HUDEP-2 (cell line): ENCODE results near the gene CHRM3.
"Not testable (repeated sequence)": the region's sequence is repeated elsewhere in the genome, so short reads cannot be mapped to it uniquely, and the experiment has no call there.

Experiments
- DNase-seq, 76 experiments: peaks; one replicate each; lab custom pipeline; 2025; ENCODE audit not compliant: unreplicated experiment in 76 of 76; lab: John Stamatoyannopoulos, UW

CHRM3 gene

DNA sequence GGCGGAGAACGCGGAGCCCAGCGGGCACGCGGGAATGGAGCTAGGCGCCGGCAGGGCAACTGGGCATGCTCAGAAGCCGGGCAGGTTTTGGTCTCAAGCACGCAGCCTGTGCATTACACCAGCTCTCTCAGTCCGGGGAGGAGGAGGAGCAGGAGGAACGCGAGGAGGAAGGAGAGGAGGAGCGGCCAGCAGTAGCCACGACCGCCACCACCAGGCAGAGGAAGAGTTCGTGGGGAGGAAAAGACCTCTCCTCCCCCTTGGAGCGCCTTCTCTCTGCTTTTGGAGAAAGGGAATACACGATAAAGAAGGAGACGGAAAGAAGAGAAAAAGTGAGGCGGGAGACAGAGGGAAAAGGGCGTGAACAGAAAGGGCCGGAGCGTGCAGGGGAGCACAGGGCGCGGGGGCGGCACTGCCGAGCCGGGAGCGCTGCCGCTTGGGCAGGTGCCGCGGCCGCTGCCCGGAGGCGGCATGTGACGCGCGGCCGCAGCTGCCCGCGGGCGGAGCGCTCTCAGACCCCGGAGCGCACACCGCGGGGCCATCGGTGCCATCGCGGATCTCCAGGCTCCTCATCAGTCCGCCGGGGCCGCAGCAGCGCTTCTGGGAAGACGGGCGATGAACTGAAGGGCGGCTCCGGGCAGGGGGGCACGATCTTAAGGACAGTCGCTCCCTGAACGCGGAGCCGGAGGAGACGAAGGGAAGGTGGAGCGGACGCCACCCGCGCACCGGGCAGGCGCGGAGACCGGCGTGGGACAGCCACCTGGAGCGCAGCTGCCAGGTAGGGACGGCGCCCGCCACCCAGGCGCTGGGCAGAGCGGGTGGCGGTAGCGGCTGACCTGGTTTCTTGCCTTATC is at the start of gene CHRM3:
Gene CHRM3 (plus strand): TSS at position 116 of the 851 bp plus-strand sequence. CDS start 520,884 bp downstream, outside the sequence.
- DNase-seq = peak in 27 of 76 experiments; percentile 1 to 56 (median 18)

DNA sequence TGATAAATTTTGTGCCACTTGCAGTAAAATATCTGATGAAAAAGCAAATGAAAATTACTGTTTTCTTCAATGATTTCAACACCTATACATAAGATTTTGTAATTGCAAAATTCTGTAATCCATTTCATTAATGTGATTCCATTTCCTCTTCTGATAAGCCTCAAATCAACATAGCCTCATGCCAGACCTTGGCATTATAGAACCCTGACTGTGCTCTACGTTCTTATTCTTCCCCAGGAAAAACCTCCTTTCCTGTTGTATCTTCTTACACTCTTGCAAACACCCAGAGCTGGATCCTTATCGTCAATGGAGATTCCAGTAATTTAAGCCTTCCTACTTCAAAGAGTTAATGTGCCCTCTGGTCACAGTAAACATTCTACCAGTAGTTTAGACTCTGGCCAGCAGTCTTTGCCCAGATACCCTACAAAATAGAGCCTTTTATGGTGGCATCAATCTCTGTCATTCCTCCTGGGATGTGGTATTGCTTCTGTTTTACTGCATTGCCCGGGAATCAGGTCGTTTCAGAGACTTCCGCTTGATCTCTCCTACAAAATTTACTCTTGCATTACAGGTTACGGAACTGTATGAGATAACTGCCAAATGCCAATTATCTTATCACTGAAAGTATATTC is 48.5 kb upstream of the CHRM3 start:
- no peak for DNase-seq

- DNase-seq = no peak
Observed at GRCh38 chr1:239347776-239348175, 38.6 kb upstream of the CHRM3 start.

DNA sequence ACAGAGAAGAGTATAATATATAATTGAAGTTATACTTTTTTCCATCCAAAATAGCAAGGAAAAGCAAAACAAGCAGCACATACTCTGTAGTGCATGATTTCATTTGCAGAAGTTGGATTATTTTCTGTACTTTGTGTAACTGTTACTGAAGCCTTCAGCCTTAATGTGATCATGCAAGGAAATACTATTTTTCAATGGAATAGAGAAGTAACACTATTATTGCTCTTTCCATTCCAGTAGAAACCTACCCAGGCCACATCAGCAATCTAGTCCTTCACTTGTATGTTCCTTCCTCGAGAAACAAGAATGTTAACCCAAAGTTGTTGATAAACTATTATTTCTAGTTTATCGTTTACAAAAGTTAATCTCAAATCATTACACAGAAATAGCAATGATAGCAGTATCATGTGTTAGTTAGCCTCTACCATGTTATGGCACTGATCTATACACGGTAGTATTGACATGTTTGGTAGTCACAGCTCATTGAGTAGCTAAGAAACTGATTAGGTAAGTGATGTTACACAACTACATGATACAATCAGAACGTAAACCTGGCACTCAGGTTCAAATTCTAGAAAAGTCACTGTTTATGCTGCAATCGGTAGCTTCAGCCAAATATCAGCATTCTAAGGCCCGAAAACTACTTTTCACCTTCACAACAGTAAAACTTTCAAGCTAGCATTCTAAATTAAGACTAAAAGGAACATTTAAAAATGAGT is 37.6 kb upstream of the CHRM3 start:
- DNase-seq = no peak

DNA sequence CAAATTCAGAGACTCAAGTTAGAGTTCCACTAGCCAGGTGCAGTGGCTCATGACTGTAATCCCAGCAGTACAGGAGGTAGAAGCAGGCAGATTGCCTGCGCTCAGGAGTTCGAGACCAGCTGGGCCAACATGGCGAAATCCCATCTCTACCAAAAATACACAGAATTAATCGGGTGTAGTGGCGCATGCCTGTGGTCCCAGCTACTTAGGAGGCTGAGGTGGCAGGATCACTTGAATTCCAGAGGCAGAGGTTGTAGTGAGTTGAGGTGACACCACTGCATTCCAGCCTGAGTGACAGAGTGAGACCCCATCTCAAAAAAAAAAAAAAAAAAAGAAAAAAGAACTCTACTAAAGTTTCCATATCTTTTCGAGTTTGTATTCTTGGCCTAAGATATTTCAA is 36.7 kb upstream of the CHRM3 start:
- no peak for DNase-seq

DNA sequence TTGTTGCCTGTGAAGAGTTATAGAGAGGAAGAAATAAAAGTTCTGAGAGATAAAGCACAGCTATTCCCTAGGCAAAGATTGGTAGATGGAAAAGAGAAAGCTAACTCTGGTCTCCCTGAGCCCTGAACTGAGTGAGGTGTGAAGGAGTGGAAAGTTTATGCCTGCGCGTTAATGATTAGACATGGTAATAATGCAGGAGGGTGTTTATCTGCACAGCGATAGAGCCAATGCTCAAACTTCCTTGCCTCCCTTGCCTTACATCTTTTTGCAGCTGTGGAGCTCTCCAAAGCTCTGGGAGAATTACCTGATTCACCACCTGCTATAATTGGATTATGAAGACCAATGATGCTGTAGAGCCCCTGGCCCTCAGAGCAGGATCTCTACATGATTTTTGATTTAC is 32.8 kb upstream of the CHRM3 start:
- DNase-seq = no peak

DNA sequence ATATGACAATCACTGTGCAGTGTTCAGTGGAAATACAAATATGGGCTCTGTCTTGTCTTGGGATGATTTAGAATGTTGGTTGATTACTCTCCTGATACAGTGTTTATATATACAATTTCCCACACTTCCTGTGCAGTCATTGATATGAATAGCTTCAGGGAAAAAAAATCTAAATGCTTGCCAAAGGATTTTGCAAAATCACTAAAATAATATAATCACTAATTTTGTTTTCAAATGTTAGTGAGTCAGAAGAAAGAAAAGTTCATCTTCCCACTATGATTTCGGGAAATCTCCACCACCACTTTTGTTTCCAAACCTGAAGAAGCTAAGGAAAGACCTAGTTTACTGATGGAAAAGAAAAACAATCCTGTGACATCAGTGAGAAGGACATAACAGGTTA is 32.1 kb upstream of the CHRM3 start:
- no peak for DNase-seq

DNA sequence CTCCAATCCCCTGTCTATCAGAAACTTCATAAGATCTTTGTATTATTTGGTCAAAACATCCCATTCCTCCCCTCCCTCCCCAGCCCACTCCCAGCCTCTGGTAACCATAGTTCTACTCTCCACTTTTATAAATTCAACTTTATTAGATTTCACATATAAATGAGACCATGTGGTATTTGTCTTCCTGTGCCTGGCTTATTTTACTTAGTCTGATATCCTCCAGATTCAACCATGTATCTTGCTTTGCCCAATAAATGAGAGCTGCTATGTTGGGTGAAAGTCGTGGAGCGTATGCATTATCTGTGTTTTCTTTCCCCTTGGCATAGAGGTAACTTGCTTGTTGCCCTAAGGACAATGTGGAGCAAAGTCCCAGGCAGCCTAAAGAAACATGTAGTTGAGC is 28.5 kb upstream of the CHRM3 start:
- DNase-seq = no peak

- DNase-seq = no peak
Observed at GRCh38 chr1:239361403-239361802, 25.0 kb upstream of the CHRM3 start.

DNA sequence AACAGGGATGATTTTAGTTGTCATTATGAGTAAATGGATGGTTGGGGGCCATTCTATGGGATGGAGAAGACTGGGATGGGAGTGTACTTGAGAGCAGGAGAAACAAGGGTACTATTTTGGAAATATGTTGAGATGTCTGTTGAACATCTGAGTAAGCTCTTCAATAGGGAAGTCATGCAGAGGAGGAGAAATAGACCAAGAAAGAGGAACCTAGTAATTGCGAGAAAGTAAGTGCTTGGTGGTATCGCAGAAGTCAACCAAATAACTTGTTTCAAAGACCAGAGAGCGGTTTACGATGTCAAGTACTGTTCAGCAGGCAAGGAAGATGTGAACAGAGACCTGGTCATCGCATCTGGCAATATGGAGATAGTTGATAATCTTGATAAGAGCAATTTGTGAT is 22.4 kb upstream of the CHRM3 start:
- DNase-seq = no peak

GRCh38 chr1:239367196-239367810 is 19.1 kb upstream of the CHRM3 start:
- DNase-seq = no peak

- no peak for DNase-seq
Observed at GRCh38 chr1:239368436-239369109, 17.8 kb upstream of the CHRM3 start.

GRCh38 chr1:239370869-239371268 is 15.5 kb upstream of the CHRM3 start:
- DNase-seq = not testable (repeated sequence)

GRCh38 chr1:239382666-239383065 is 3.7 kb upstream of the CHRM3 start:
- no peak for DNase-seq

DNA sequence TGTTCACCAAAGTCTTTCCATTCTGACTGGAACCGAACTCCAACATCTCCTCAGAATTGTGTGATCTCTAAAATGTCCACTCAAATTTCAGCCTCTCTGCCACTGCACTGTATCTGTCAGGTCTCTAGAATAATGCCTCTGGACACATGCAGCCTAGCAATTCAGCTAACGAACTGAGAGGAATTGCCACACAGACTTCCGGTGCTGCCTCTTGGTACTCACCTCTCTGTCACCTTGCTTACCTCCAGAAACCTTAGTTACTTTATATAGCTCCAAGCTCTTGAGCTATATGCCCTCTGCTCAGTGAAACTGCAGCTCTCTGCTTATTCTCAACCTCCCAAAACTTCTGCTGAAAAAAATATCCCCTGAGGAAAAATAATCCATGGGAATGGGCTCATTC is 2.7 kb upstream of the CHRM3 start:
- no peak for DNase-seq

- peak in 1 of 76 experiments; percentile 7 for DNase-seq
Observed at GRCh38 chr1:239387304-239388158, 1.2 kb downstream of the CHRM3 start.

- DNase-seq = no peak
Observed at GRCh38 chr1:239388159-239388485, 1.8 kb downstream of the CHRM3 start.

- DNase-seq = no peak
Observed at GRCh38 chr1:239388578-239388977, 2.2 kb downstream of the CHRM3 start.

DNA sequence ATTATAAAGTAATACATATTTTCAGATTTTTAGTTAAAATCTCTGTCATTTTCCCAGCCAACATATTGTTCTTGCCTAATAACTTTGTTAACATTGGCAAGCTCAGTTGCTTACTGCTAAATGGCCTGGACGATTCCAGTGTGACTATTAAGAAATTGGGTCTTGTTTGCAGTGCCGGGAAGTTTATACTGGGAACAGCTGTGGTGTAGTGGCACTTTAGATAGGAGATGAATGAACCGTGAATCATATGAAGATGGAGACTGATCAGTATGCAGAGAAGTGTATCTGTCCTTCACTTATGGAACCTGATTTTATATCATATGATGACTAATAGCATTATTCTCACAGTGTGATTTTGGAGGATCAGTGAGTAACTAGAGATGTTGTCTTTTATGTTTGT is 3.3 kb downstream of the CHRM3 start:
- no peak for DNase-seq

GRCh38 chr1:239392271-239392670 is 5.9 kb downstream of the CHRM3 start:
- no peak for DNase-seq
